ENCODE data around the gene LEP. TPM values are rescaled to one million over a fixed set of nuclear protein-coding genes. Genes with fewer than 3 reads are reported as not detected.
"Not testable (repeated sequence)": the region's sequence is repeated elsewhere in the genome, so short reads cannot be mapped to it uniquely, and the experiment has no call there.

The LEP gene
- total RNA-seq, 2 donors from 2014 or later = not detected

DNA sequence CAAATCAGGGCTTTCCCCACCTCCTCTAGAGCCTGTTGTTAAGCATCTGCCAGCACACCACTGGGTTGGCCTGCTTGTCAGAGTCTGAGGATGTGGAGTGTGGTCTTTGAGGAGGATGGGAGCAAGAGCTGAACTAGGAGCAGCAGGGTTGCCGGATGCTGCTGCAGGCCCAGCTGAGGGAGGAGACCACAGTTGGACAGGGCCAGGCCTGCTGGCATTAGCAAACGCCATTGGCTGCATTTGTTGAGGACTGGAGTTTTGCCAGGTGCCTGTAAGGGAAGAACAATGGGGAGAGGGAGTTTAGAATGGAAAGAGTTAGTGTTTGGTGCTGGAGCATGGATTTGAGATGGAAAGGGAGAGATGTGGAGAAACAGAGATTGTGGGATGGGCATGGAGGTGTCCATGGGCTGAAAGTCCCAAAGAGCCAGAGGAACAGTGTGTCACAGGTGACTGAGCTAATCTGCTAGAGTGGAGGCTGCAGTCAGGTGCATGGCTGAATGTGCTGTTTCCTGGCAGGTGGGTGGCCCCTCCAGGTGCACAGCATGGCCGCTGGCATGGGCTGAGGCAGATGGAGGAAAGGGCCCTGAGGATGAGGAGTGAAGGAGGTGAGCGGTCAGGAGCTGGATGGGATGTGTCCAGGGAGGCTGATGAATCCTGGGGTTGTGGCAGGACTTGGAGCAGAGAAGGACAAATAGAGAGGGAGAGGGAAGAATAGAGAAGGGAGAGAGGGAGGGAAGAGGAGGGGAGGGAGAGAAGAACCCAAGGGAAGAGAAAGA is 40.7 kb downstream of the LEP start:
- H3K27ac ChIP-seq = no peak overlapping the region
- DNase-seq (ENCODE audit: low spot score) = no peak
- H3K36me3 ChIP-seq = no peaks in the 10 kb centered on the region
- H3K4me3 ChIP-seq = no peak overlapping the region
- intact Hi-C loops (cut with DNase I) = no loop called here
- 67% methylated on average over 4 of the region's 4 CpGs for WGBS
- no peaks in the 10 kb centered on the region for H3K27me3 ChIP-seq (replicated peaks; ENCODE audit: insufficient read depth)
- no peaks in the 10 kb centered on the region for H3K4me1 ChIP-seq (replicated peaks)
- no peak for TF ChIP-seq POLR2AphosphoS5 (IDR thresholded peaks at IDR 0.05)
- no peak for TF ChIP-seq POLR2A (IDR thresholded peaks at IDR 0.05)
- TF ChIP-seq, protein P1, sequence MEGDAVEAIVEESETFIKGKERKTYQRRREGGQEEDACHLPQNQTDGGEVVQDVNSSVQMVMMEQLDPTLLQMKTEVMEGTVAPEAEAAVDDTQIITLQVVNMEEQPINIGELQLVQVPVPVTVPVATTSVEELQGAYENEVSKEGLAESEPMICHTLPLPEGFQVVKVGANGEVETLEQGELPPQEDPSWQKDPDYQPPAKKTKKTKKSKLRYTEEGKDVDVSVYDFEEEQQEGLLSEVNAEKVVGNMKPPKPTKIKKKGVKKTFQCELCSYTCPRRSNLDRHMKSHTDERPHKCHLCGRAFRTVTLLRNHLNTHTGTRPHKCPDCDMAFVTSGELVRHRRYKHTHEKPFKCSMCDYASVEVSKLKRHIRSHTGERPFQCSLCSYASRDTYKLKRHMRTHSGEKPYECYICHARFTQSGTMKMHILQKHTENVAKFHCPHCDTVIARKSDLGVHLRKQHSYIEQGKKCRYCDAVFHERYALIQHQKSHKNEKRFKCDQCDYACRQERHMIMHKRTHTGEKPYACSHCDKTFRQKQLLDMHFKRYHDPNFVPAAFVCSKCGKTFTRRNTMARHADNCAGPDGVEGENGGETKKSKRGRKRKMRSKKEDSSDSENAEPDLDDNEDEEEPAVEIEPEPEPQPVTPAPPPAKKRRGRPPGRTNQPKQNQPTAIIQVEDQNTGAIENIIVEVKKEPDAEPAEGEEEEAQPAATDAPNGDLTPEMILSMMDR (IDR thresholded peaks at IDR 0.05) = no peak
- H3K9me3 ChIP-seq = no peaks in the 10 kb centered on the region

DNA sequence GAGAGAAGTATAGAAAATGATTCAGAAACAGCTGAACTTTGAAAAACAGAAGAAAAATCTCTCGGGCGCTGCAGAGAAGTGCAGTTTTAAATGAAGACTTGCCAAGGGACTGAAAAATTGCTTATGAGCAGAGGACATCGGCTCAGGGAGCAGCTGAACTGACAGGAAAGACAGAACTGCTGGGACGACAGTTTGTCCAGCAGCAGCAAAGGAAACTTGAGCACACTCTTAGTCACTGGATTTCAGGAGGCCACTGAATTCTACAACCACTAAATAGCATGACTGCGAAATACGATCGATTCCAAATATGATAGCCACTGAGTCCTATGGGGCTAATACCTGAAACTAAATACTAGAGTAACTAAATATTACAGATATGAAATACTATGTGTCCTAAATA is 43.0 kb downstream of the LEP start:
- H3K27ac ChIP-seq = no peak overlapping the region
- TF ChIP-seq, protein P1 (IDR thresholded peaks at IDR 0.05) = no peak
- H3K9me3 ChIP-seq = no peaks in the 10 kb centered on the region
- DNase-seq (ENCODE audit: low spot score) = no peak
- H3K36me3 ChIP-seq = no peaks in the 10 kb centered on the region
- no peaks in the 10 kb centered on the region for H3K4me1 ChIP-seq (replicated peaks)
- intact Hi-C loops (cut with DNase I) = no loop called here
- WGBS = 91% methylated on average over 7 of the region's 7 CpGs
- no peaks in the 10 kb centered on the region for H3K27me3 ChIP-seq (replicated peaks; ENCODE audit: insufficient read depth)
- H3K4me3 ChIP-seq = no peak overlapping the region

DNA sequence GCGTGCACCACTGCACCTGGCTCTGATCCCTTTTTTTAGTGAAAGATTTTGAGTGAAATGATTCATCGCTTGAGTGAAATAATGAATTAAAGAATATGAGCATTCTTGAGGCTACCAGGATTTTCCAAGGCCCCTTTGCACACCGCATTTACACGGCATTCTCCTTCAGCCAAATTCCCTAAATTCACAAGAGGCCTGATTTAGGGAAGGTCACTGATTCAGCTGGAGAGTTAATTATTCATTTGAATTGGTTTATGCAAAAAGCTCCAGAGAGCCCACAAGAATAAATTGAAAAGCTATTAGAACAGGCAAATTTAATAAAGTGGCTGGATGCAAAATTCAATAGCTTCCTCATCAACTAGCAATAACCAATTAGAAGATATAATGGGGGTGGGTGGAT is 46.5 kb downstream of the LEP start:
- 96% methylated on average over 4 of the region's 4 CpGs for WGBS

DNA sequence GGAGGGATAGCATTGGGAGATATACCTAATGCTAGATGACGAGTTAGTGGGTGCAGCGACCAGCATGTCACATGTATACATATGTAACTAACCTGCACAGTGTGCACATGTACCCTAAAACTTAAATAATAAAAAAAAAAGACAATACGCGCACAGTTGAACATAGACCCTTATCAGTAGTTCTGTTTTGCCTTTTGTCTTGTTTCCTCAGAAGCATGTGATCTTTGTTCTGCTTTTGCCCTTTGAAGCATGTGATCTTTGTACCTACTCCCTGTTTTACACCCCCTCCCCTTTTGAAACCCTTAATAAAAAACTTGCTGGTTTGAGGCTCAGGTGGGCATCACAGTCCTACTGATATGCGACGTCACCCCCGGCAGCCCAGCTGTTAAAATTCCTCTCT is 56.9 kb downstream of the LEP start:
- H3K4me1 ChIP-seq (replicated peaks); DNase-seq (ENCODE audit: low spot score); intact Hi-C loops (cut with DNase I); H3K4me3 ChIP-seq; H3K27me3 ChIP-seq (replicated peaks; ENCODE audit: insufficient read depth); H3K36me3 ChIP-seq; H3K27ac ChIP-seq; H3K9me3 ChIP-seq: not testable (repeated sequence)
- WGBS = 88% methylated on average over 5 of the region's 7 CpGs

More for the DNA sequence above, 46.5 kb downstream of the LEP start:
- Histone ChIP-seq H3K4me1 (replicated peaks) (no peaks in the 10 kb centered on the region), H3K36me3 (no peaks in the 10 kb centered on the region), H3K4me3 (no peak overlapping the region), H3K27ac (no peak overlapping the region), H3K27me3 (replicated peaks; ENCODE audit: insufficient read depth) (no peaks in the 10 kb centered on the region), H3K9me3 (no peaks in the 10 kb centered on the region)
- DNase-seq (ENCODE audit: low spot score) = no peak
- TF ChIP-seq POLR2A (IDR thresholded peaks at IDR 0.05) (no peak), POLR2AphosphoS5 (IDR thresholded peaks at IDR 0.05) (no peak)
- TF ChIP-seq, protein P1 (IDR thresholded peaks at IDR 0.05) = no peak
- intact Hi-C loops (cut with DNase I) = no loop called here

DNA sequence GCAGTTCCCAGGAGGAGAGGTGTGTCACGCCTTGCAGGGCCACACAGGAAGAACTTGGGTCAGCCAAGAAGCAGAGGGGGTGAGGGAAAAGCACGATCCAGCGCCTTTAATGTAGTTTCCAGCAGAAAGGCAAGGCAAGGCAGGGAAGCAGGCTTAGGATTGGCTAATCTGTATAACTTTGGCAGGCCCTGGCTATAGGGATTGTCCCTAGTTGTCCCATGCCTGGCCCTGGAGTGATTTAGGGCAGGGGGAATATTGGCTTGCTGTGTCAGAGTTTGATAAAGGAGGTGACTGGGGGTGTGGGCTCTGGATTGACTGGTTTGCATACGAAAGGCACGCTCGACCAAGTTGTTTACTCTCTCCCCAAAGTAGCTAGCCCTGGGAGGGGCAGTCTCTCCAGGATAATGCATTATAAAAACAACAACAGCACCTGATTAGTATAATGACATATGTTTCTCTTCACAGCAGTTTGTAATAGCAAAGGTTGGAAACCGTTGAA is 58.1 kb downstream of the LEP start:
- intact Hi-C loops (cut with DNase I) = no loop called here

More for the DNA sequence above, 58.1 kb downstream of the LEP start:
- TF ChIP-seq POLR2AphosphoS5 (IDR thresholded peaks at IDR 0.05) (no peak), POLR2A (IDR thresholded peaks at IDR 0.05) (no peak)
- TF ChIP-seq, protein P1 (IDR thresholded peaks at IDR 0.05) = no peak
- H3K9me3 ChIP-seq = no peaks in the 10 kb centered on the region
- no peak overlapping the region for H3K27ac ChIP-seq
- 58% methylated on average over 7 of the region's 7 CpGs for WGBS
- no peaks in the 10 kb centered on the region for H3K27me3 ChIP-seq (replicated peaks; ENCODE audit: insufficient read depth)
- no peak for DNase-seq (ENCODE audit: low spot score)
- no peak overlapping the region for H3K4me3 ChIP-seq
- no peaks in the 10 kb centered on the region for H3K36me3 ChIP-seq
- H3K4me1 ChIP-seq (replicated peaks) = no peaks in the 10 kb centered on the region
